HepG2 (cell line): Measurements from ENCODE around the gene NAT9. TPM values are rescaled to one million over a fixed set of nuclear protein-coding genes. Genes with fewer than 3 reads are reported as not detected.

Experiments used
- CSRNP2 ChIP-seq: sonication (generic); formaldehyde crosslinking; conservative IDR thresholded peaks from 2 replicates; pipeline ENCODE4 v1.8.0; 2022; ENCODE audit warnings: low read depth, missing genetic modification reagents
- EEA1 ChIP-seq: sonication (generic); formaldehyde crosslinking; IDR thresholded peaks from 2 replicates; pipeline ENCODE4 v1.5.1; 2020; ENCODE audit warnings: mild to moderate bottlenecking, missing genetic modification reagents, borderline replicate concordance
- KLF16 ChIP-seq, 2 experiments: sonication (generic) in 1 of 2; formaldehyde crosslinking in 1 of 2; IDR thresholded peaks; 2 replicates each; pipeline versions ENCODE4 v1.6.1 to v1.8.0; 2016 to 2023; ENCODE audit warnings: missing genetic modification reagents in 2 of 2, missing compliant biosample characterization in 1 of 2
- MED1 ChIP-seq: sonication (generic); formaldehyde crosslinking; IDR thresholded peaks from 2 replicates; pipeline ENCODE4 v1.4.0; 2020; ENCODE audit warnings: missing genetic modification reagents
- MXD4 ChIP-seq: IDR thresholded peaks from 2 replicates; pipeline ENCODE4 v1.6.1; 2016; ENCODE audit warnings: mild to moderate bottlenecking, missing biosample characterization, missing genetic modification reagents
- NAIF1 ChIP-seq: sonication (generic); formaldehyde crosslinking; IDR thresholded peaks from 2 replicates; pipeline ENCODE4 v1.5.0; 2020; ENCODE audit warnings: mild to moderate bottlenecking, missing genetic modification reagents, borderline replicate concordance
- NFRKB ChIP-seq: fragments of 450-650 bp; IDR thresholded peaks from 2 replicates; pipeline ENCODE4 v1.6.1; 2017
- PBX2 ChIP-seq: IDR thresholded peaks from 2 replicates; pipeline ENCODE4 v1.6.1; 2016; ENCODE audit warnings: control low read depth
- PITX1 ChIP-seq: sonication (generic); formaldehyde crosslinking; IDR thresholded peaks from 2 replicates; pipeline ENCODE4 v1.5.1; 2020; ENCODE audit warnings: mild to moderate bottlenecking, missing genetic modification reagents
- SATB2 ChIP-seq: sonication (generic); formaldehyde crosslinking; IDR thresholded peaks from 2 replicates; pipeline ENCODE4 v1.5.0; 2020; ENCODE audit warnings: missing genetic modification reagents
- SMYD3 ChIP-seq: sonication (generic); formaldehyde crosslinking; IDR thresholded peaks from 2 replicates; pipeline ENCODE4 v1.8.1; 2023; ENCODE audit warnings: mild to moderate bottlenecking, missing genetic modification reagents
- SP5 ChIP-seq: IDR thresholded peaks from 2 replicates; pipeline ENCODE4 v1.6.1; 2016; ENCODE audit warnings: low read depth, borderline replicate concordance
- ZBTB49 ChIP-seq: sonication (generic); formaldehyde crosslinking; IDR thresholded peaks from 2 replicates; pipeline ENCODE4 v1.4.0; 2020; ENCODE audit warnings: missing genetic modification reagents, borderline replicate concordance
- ZFP37 ChIP-seq: sonication (generic); formaldehyde crosslinking; IDR thresholded peaks from 2 replicates; pipeline ENCODE4 v1.4.0; 2020; ENCODE audit warnings: missing genetic modification reagents, borderline replicate concordance
- ZMAT3 ChIP-seq: sonication (generic); formaldehyde crosslinking; conservative IDR thresholded peaks from 2 replicates; pipeline ENCODE4 v1.7.0; 2021; ENCODE audit warnings: missing genetic modification reagents
- ZNF138 ChIP-seq: sonication (generic); formaldehyde crosslinking; IDR thresholded peaks from 2 replicates; pipeline ENCODE4 v1.5.0; 2020; ENCODE audit warnings: mild to moderate bottlenecking, low read depth, missing genetic modification reagents
- ZNF256 ChIP-seq: sonication (generic); formaldehyde crosslinking; conservative IDR thresholded peaks from 2 replicates; pipeline ENCODE4 v1.4.0; 2020; ENCODE audit warnings: missing genetic modification reagents
- ZNF432 ChIP-seq: sonication (generic); formaldehyde crosslinking; IDR thresholded peaks from 2 replicates; pipeline ENCODE4 v1.5.0; 2020; ENCODE audit warnings: missing genetic modification reagents, mild to moderate bottlenecking, borderline replicate concordance
- ZNF446 ChIP-seq: sonication (generic); formaldehyde crosslinking; IDR thresholded peaks from 2 replicates; pipeline ENCODE4 v1.5.0; 2020; ENCODE audit warnings: mild to moderate bottlenecking, missing genetic modification reagents
- ZNF530 ChIP-seq: sonication (generic); formaldehyde crosslinking; IDR thresholded peaks from 2 replicates; pipeline ENCODE4 v1.5.0; 2020; ENCODE audit warnings: low read depth, mild to moderate bottlenecking, missing genetic modification reagents
- ZNF549 ChIP-seq: sonication (generic); formaldehyde crosslinking; IDR thresholded peaks from 2 replicates; pipeline ENCODE4 v1.5.0; 2020; ENCODE audit warnings: missing genetic modification reagents
- ZNF562 ChIP-seq: sonication (generic); formaldehyde crosslinking; IDR thresholded peaks from 2 replicates; pipeline ENCODE4 v1.8.0; 2022; ENCODE audit warnings: missing genetic modification reagents, borderline replicate concordance
- ZNF619 ChIP-seq: sonication (generic); formaldehyde crosslinking; IDR thresholded peaks from 2 replicates; pipeline ENCODE4 v1.4.0; 2020; ENCODE audit warnings: mild to moderate bottlenecking, missing genetic modification reagents
- ZNF781 ChIP-seq: sonication (generic); formaldehyde crosslinking; IDR thresholded peaks from 2 replicates; pipeline ENCODE4 v1.5.1; 2020; ENCODE audit warnings: borderline replicate concordance, mild to moderate bottlenecking, missing genetic modification reagents; ENCODE audit errors: not compliant biosample characterization
- ZNF891 ChIP-seq: sonication (generic); formaldehyde crosslinking; IDR thresholded peaks from 2 replicates; pipeline ENCODE4 v1.5.0; 2020; ENCODE audit warnings: mild to moderate bottlenecking, missing genetic modification reagents
- polyA plus RNA-seq, 8 experiments: library from polyadenylated mRNA; depleted of rRNA in 3 of 8; stranded (reverse) in 7 of 8; unstranded in 1 of 8; fragments of >200 nt; fragmentation: Illumina TruSeq in 4 of 8; extraction: Trizol in 4 of 8; gene quantifications; 2 replicates each; pipeline versions ENCODE4 v1.2.1 to v1.2.3, GENCODE V29; 2011 to 2016; ENCODE audit warnings: low read depth in 4 of 8, missing spikeins in 1 of 8, mixed read lengths in 1 of 8; ENCODE audit not compliant: insufficient read depth in 1 of 8
- total RNA-seq, 5 experiments: library from RNA; depleted of rRNA; stranded (reverse); fragments of >200 nt; fragmentation: Illumina TruSeq; extraction: Trizol; gene quantifications; 2 replicates each; pipeline ENCODE4 v1.2.3, GENCODE V29; 2016; ENCODE audit warnings: low read depth in 1 of 5

Gene NAT9
- total and polyA plus RNA-seq, 2 of the 13 experiments (the other 11 are each of a cell fraction or from before 2014, with no cell fraction given), result 39.7 to 44.2 TPM

- TF ChIP-seq SMYD3 (CRISPR knock-in tag) (peak; percentile 90), EEA1 (CRISPR knock-in tag) (peak; percentile 14; the same call in 1 of the 2 replicates), MXD4 (CRISPR knock-in tag) (no peak; the same call in none of the 2 replicates), NFRKB (no peak), ZNF256 (no peak), ZNF781 (CRISPR knock-in tag) (peak; percentile 90), SP5 (peak; percentile 93), ZNF619 (CRISPR knock-in tag) (no peak), ZNF562 (CRISPR knock-in tag) (no peak), ZMAT3 (CRISPR knock-in tag) (peak; percentile 92), KLF16 (CRISPR knock-in tag; IDR thresholded peaks at IDR 0.05) (peak in 1 of 2 experiments; percentile 89; a peak in 3 of 4 replicates), MED1 (CRISPR knock-in tag) (peak; percentile 81), ZNF432 (no peak), SATB2 (CRISPR knock-in tag) (no peak), ZNF530 (CRISPR knock-in tag) (no peak), CSRNP2 (CRISPR knock-in tag) (no peak), ZNF891 (CRISPR knock-in tag) (peak; percentile 32; the same call in 1 of the 2 replicates), ZBTB49 (CRISPR knock-in tag) (no peak), ZNF138 (CRISPR knock-in tag) (no peak), ZNF446 (CRISPR knock-in tag) (no peak), PBX2 (no peak), NAIF1 (CRISPR knock-in tag) (peak; percentile 54; the same call in 1 of the 2 replicates), ZNF549 (CRISPR knock-in tag) (no peak), ZFP37 (CRISPR knock-in tag) (no peak), PITX1 (CRISPR knock-in tag) (peak; percentile 82; the same call in 1 of the 2 replicates)
These were observed 39.4 kb downstream of the NAT9 start, which contains the start of gene RAB37 (continued) for GRCh38 chr17:74736513-74737298.
